Right atrium auricular region (tissue), 2 donors: Measurements from ENCODE around the gene METAP1D. TPM values are rescaled to one million over a fixed set of nuclear protein-coding genes. Genes with fewer than 3 reads are reported as not detected.
"Not testable (repeated sequence)": the region's sequence is repeated elsewhere in the genome, so short reads cannot be mapped to it uniquely, and the experiment has no call there.

Experiments
- DNase-seq: peaks from one replicate; pipeline ENCODE4 v3.0.0-alpha.2; 2019; ENCODE audit warnings: low spot score
- H3K27ac ChIP-seq, 2 donors: fragments of 200-600 bp; sonication (generic); 1 replicate in 1 of 2; 2 replicates in 1 of 2; pipeline ENCODE4 v1.5.1; 2016 to 2019
- H3K27me3 ChIP-seq, 2 donors: fragments of 200-600 bp; sonication (generic); one replicate each; pipeline versions ENCODE4 v1.5.1 to v1.6.0; 2017 to 2019
- H3K36me3 ChIP-seq: fragments of 200-600 bp; sonication (generic); one replicate; pipeline ENCODE4 v1.5.1; 2016
- H3K4me1 ChIP-seq, 2 donors: fragments of 200-600 bp; sonication (generic); one replicate each; pipeline versions ENCODE4 v1.5.1 to v1.6.0; 2017 to 2019
- H3K4me3 ChIP-seq, 2 donors: fragments of 200-600 bp; sonication (generic); 1 replicate in 1 of 2; 2 replicates in 1 of 2; pipeline ENCODE4 v1.5.1; 2017 to 2019; ENCODE audit warnings: mild to moderate bottlenecking in 1 of 2, moderate library complexity in 1 of 2
- H3K9me3 ChIP-seq, 2 donors: fragments of 200-600 bp; sonication (generic); one replicate each; pipeline ENCODE4 v1.5.1; 2019
- total RNA-seq, 2 donors: library from RNA; depleted of rRNA; stranded (reverse); fragments of >200 nt; gene quantifications; one replicate each; pipeline ENCODE4 v1.1.0, GENCODE V29; 2016
- TF ChIP-seq, protein P1 (sequence below), 2 donors: fragments of 200-600 bp; sonication (generic); IDR thresholded peaks; one replicate each; pipeline ENCODE4 v1.5.1; 2019; ENCODE audit warnings: antibody characterized with exemption in 2 of 2

METAP1D gene
- total RNA-seq, 2 donors from 2014 or later: 2.3 to 4.7 TPM

- Histone ChIP-seq H3K9me3 (no peaks in the 10 kb centered on the region), H3K36me3 (no peaks in the 10 kb centered on the region), H3K27me3 (no peaks in the 10 kb centered on the region), H3K4me1 (no peaks in the 10 kb centered on the region), H3K27ac (no peak overlapping the region), H3K4me3 (no peak overlapping the region)
- no peak for DNase-seq
- TF ChIP-seq, protein P1, sequence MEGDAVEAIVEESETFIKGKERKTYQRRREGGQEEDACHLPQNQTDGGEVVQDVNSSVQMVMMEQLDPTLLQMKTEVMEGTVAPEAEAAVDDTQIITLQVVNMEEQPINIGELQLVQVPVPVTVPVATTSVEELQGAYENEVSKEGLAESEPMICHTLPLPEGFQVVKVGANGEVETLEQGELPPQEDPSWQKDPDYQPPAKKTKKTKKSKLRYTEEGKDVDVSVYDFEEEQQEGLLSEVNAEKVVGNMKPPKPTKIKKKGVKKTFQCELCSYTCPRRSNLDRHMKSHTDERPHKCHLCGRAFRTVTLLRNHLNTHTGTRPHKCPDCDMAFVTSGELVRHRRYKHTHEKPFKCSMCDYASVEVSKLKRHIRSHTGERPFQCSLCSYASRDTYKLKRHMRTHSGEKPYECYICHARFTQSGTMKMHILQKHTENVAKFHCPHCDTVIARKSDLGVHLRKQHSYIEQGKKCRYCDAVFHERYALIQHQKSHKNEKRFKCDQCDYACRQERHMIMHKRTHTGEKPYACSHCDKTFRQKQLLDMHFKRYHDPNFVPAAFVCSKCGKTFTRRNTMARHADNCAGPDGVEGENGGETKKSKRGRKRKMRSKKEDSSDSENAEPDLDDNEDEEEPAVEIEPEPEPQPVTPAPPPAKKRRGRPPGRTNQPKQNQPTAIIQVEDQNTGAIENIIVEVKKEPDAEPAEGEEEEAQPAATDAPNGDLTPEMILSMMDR (IDR thresholded peaks at IDR 0.05): no peak
These were observed 63.7 kb downstream of the METAP1D start for GRCh38 chr2:172063446-172063845.

DNA sequence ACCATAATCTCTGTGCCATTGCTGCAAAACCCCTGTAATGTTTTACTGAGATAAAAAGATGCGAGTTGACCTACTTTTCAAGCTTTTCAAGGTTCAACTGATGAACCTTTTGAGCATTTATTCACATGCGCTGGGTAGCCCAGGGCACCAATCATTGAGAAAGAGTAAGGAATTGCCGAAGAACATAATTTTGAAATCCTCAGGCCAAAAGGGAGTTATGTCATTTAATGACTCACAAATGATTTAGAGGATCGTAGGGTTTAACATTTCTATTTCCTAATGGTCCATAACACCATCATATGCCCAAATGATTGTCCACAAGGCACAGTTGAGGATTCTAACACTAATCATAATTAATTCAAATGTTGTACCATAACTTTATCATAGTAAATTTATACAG is 65.4 kb downstream of the METAP1D start:
- Histone ChIP-seq H3K27me3 (no peaks in the 10 kb centered on the region), H3K36me3 (no peaks in the 10 kb centered on the region), H3K27ac (no peak overlapping the region), H3K9me3 (no peaks in the 10 kb centered on the region), H3K4me1 (no peaks in the 10 kb centered on the region), H3K4me3 (no peak overlapping the region)
- TF ChIP-seq, protein P1 (IDR thresholded peaks at IDR 0.05): no peak
- DNase-seq: no peak

GRCh38 chr2:172066394-172066886 is 66.7 kb downstream of the METAP1D start:
- no peaks in the 10 kb centered on the region for H3K36me3 ChIP-seq
- DNase-seq: no peak

GRCh38 chr2:172067905-172068304 is 68.2 kb downstream of the METAP1D start:
- DNase-seq, H3K9me3 ChIP-seq, H3K27ac ChIP-seq, H3K4me3 ChIP-seq, H3K36me3 ChIP-seq, H3K27me3 ChIP-seq, H3K4me1 ChIP-seq: not testable (repeated sequence)

More at GRCh38 chr2:172066394-172066886, 66.7 kb downstream of the METAP1D start:
- Histone ChIP-seq H3K27ac (no peak overlapping the region), H3K4me1 (no peaks in the 10 kb centered on the region), H3K27me3 (no peaks in the 10 kb centered on the region), H3K4me3 (no peak overlapping the region), H3K9me3 (no peaks in the 10 kb centered on the region)
- TF ChIP-seq, protein P1 (IDR thresholded peaks at IDR 0.05): no peak

DNA sequence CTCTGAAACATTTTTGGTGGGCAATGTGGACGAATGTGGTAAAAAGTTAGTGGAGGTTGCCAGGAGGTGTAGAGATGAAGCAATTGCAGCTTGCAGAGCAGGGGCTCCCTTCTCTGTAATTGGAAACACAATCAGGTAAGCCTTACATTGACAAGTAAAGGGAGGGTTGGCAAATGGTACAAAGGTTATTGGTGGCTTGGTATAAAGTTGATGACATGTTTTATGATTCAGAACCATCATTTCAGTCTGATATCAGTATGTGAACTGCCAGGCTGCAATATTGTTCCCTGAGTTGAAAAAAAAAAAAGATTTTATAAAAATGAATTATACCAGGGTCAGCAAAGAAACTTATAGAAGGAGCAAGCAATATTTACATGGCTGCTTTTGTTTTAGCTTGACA is 71.2 kb downstream of the METAP1D start:
- Histone ChIP-seq H3K9me3 (no peaks in the 10 kb centered on the region), H3K4me3 (no peak overlapping the region), H3K27me3 (no peaks in the 10 kb centered on the region), H3K36me3 (no peaks in the 10 kb centered on the region), H3K4me1 (no peaks in the 10 kb centered on the region), H3K27ac (no peak overlapping the region)
- no peak for DNase-seq
- TF ChIP-seq, protein P1 (IDR thresholded peaks at IDR 0.05): no peak

- Histone ChIP-seq H3K9me3 (no peaks in the 10 kb centered on the region), H3K27me3 (no peaks in the 10 kb centered on the region), H3K4me3 (no peak overlapping the region), H3K4me1 (no peaks in the 10 kb centered on the region), H3K27ac (no peak overlapping the region), H3K36me3 (no peaks in the 10 kb centered on the region)
- TF ChIP-seq, protein P1 (IDR thresholded peaks at IDR 0.05): no peak
- no peak for DNase-seq
These were observed 72.5 kb downstream of the METAP1D start for GRCh38 chr2:172072303-172072702.
